Activated T-cell treated with anti-CD3 and anti-CD28 coated beads, Interleukin-2, amount 50 U/mL, for 1 hour (primary cell): ENCODE results near the gene SERPINH1.

ENCODE experiments used
- DNase-seq: peaks from one replicate; pipeline ENCODE4 v3.0.0-alpha.2; 2020

Gene SERPINH1

DNA sequence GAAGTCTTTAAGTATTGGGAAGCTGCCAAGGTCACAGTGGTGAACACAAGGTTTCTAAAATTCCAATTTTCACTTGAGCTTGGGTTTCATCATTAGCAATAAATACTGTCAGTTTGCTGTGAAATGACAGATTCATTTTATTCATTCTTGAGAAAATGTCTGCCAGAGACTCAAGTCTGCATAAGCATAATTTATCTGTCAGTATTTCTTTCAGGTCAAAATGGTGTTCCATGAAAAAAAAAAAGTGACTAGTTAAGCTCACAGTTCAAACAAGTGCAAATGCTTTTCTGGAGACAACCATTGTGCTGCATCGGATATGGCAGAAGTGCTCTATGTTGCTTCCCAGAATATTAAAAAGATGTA is 28.2 kb upstream of the SERPINH1 start:
- DNase-seq, result no peak

DNA sequence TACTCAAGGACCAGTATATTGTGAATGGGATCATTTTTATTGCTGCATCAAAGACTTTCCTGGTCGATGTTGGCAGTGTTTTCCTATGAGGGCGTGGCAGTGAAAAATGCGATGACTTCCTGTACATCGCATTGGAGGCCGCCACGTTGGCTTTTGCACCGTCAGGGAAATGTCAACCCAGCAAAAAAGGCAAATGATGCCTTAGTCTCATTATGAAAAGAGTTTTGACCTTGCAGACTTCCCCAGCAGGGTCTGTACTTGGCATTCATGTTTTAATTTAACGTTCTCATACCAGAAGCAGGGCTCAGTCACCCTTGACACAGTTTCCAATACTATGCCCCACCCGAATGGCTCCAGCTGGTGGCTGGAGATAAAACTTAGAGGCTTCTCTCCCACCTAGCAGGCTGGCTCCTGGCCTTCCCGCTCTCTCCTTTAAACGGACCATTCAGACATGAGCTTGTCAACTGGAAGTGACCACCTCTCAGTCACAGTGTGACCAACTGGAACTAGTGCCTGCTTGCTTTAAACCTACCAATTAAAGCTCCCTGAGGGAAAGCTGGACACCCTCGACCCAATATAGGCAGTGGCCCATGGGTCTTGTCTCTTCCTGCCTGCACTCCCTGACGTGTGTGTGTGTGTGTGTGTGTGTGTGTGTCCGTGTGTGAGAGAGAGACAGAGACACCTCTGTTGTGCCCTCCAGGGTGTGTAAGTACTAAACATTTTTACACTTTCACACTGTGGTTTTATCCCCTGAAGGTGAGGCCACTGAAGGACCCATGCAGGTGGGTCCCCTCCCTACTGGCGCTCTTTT is 27.6 kb upstream of the SERPINH1 start:
- no peak for DNase-seq

DNA sequence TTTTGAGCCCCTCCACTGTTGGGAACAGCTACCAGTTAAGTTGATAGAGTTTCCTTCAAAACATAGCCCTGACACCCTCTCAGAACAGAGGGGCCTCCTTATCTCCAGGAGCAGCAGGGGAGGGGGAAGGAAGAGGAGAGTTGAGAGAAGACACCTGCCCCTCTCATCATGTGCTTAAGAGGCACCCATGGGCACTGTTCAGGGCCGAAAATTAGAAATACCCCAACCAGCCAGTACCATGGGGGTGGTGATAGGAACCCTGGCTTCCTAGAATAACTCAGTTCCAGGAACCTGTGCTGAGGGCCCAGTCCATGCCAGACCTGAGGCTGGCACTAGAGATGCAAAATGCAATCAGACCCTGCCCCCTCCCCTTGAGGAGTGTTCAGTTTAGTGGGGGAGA is 27.0 kb upstream of the SERPINH1 start:
- DNase-seq, result no peak

DNA sequence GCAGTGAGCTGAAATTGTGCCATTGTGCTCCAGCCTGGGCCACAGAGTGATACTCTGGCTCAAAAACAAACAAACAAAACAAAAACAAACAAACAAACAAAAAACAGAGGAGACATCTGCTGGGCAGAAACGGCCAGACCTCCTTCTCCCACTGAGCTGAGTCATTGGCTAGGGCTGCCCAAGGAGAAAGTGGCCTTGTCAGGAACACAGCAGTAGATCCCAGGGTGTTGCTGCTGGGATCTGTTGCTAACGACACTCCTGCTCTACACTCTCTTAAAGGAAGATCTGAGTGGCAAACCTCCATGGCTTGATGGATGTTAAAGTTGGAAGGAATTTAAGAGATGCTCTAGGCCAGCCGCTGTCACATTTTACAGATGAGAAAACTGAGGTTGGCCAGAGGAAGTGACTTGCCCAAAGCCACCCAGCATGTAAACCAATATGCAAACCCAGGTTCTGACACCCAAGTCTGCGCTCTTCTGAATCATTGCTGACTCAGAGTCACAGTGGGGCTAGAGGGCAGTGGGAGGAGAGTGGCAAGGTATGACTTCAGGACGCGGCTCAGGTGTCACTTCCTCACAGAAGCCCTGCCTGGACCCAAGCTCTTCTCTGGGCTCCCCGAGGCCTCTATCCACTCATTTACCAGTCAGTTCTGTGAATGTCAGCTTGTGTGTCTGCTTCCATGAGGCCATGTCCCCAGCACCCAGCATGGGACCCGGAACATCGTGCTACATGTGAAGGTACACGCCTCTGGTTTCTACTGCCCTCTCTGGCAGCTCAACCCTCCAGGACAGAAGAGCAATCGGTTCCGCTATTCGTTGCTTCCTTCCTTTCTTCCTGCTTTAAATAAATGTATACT is 25.0 kb upstream of the SERPINH1 start:
- DNase-seq, result no peak

DNA sequence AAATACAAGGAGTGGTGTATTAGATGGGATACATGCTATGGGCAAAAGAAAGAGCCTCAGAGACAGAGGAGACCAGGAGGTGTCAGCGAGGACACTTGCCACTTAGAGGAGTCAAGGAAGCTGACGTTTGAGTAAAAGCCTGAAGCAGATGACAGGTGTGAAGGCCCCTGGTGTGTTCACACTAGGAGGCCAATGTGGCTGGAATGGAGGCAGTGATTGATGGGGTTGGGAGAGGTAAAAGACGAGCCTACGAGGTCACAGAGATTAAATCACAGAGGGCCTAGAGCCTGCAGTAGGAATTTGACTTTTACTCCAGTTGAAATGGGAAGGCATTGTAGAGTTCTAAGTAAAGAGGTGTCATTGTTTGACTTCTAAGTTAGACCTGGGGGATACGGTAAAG is 24.3 kb upstream of the SERPINH1 start:
- DNase-seq, result no peak

DNA sequence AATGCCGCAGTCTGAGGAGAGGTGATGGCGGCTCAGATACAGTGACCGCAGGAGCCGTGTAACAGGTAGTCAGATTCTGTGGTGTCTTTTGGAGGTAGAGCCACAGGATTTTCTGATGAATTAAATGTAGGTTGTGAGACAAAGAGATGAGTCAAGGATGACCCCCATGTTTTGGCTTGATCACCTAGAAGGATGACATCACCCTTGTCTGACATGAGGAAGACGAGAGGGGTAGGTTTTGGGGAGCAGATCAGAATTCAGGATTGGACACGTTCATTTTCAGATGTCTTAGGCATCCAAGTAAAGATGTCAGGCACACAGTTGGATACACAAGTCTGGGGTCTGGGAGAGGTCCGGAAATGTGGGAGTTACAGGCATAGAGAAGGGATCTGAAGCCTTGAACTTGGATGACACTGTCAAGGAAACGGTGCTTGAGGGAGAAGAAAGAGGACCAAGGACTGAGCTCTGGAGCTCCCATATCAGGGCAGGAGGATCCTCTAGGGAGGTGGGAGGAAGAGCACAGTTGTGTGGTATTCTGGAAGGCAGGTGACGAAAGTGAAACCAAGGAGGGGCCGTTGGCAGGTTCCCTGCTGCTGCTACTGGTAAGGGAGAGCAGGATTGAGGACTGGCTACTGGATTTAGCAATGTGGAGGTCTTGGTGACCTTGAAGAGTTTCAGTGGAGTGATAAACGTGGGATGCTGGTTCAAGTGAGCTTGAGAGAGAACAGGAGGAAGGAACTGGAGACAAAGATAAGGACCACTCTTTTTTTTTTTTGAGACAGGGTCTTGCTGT is 23.7 kb upstream of the SERPINH1 start:
- DNase-seq, result no peak

DNA sequence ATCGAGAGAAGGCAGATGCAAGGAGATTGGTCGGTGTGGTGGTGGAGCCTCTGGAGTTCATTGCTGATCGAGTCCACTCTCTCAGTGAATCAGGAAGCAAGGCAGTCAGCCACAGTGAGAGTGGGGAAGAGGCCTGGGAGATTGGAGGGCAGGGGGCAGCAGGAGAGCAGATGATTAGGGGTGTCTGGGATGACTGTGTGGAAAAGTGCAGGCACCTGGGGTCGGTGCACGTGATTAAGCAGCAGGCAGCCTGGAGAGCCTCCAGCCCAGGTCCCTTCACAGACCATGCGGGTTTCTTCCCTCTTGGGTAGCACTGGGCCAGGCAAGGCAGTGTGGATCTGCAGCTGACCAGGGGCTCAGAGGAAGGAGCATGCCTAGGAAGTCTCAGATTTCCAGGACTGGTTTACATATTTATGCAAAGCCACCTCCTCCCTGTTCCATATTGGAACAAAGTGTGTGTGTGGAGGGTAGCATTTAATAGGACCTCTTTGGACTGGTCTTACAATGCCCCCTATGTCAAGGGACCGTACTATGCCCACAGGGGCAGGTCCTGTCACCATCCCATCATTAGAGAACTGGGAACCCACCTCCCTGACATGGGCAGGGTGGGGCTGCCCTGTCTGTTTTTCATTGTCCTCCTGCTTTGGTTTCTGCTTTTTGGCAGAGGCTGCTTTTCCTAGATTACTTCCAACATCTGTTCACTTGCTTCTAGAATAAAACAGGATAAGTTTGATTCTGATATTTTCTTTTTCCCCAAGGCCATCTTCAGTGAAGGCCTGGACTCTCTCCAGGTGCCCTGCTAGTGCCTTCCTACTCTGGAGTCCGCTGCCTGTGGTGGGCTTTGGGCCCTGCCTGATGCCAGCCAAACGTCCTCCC is 22.4 kb upstream of the SERPINH1 start:
- no peak for DNase-seq

DNA sequence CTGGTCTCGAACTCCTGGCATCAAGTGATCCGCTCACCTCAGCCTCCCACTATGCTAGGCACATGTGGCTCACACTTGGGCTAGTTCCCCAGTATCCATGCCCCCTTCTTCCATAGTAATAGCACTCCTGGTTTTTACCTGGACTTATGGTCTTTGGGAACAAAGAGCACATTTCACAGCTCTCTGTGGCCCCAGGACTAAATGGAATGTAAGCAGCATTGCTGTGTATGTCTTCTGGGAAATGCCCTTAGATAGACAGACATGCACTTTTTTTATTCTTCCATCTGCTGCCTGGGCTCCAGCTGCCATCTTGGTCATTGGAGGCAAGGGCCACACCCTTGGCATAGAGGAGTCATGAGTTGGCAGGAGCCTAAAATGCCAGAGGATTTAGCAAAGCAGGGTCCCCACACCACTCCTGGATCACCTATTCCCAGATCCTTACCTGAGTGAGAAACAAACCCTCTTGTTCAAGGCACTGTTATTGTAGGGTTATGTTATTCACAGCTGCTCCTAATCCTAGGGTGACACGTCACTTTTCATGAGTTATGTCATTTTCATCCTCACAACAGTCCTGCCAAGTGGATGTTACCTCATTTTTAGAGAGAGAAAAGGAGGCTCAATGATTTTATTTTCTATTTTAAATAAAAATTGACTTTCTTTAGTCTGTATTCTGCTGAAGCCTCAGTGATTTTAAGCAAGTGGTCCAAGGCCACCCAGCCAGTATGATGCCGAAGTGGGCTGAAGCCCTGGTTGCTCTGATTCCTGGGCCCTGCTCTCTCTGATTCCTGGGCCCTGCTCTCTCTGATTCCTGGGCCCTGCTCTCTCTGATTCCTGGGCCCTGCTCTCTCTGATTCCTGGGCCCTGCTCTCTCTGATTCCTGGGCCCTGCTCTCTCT is 20.6 kb upstream of the SERPINH1 start:
- DNase-seq, result no peak

DNA sequence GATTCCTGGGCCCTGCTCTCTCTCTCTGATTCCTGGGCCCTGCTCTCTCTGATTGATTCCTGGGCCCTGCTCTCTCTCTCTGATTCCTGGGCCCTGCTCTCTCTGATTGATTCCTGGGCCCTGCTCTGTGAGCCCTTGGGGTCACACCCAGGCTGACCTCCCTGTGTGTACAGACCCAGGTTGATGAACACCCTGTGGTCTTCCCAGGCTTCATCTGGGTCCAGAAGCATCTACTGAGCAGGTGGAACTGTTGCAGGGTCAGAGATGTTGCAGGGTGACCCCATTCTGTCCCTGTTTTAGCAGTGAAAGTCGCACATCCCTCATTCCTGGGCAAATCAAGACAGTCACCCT is 20.0 kb upstream of the SERPINH1 start:
- no peak for DNase-seq

DNA sequence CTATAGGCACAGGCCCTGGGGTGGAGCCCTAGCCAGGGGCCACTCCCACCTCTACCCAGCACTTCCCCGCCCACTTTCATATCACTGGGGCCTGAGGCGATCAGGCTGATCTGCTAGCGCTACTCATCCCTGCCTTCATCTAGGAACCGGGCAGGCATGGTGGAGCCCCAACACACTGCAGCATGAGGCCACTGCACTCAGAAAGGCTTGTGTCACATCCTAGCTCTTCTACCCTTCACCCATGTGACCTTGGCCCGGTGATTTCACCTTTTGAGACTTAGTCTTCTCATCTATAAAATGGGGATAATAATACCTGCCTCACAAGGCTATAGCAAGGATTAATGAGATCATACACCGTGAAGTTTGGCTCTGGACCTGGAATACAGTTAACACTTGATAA is 18.2 kb upstream of the SERPINH1 start:
- DNase-seq, result no peak

DNA sequence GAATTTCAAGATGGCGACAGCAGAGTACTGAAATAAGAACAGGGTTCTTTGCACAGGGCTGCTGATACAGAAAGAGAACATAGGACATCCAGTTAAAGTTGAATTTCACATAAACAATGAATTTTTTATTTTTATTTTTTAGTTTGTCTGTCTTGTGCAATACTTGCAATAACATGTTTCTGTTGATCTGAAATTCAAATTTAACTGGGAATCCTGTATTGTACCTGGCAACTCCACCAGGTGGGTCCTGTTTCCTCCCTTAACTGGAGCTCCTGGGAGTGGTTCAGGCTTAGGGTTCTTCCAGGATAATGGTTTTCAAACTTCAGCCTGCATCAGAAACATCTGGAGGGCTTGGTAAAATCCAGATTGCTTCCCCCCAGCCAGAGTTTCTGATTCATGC is 14.9 kb upstream of the SERPINH1 start:
- no peak for DNase-seq

DNA sequence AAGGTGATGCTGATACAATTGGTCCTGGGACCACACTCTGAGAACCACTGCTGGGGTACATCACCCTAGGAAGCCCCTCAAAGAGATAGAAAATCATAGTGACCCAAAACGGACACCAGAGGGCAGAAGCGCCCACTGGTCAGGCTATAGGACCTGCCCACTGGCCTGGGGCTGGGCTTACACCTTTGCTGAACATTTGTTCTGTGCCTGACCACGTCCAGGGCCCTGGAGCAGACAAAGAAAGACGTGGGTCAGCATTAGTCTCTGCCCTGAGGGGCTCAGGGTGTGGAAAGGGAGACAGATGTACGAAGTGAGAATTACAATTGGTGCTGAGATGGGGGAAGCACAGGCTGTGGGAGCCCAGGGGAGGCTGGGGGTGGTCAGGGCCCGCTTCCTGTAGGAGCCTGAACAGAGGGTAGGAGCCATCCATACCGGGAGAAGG is 14.4 kb upstream of the SERPINH1 start:
- no peak for DNase-seq

DNA sequence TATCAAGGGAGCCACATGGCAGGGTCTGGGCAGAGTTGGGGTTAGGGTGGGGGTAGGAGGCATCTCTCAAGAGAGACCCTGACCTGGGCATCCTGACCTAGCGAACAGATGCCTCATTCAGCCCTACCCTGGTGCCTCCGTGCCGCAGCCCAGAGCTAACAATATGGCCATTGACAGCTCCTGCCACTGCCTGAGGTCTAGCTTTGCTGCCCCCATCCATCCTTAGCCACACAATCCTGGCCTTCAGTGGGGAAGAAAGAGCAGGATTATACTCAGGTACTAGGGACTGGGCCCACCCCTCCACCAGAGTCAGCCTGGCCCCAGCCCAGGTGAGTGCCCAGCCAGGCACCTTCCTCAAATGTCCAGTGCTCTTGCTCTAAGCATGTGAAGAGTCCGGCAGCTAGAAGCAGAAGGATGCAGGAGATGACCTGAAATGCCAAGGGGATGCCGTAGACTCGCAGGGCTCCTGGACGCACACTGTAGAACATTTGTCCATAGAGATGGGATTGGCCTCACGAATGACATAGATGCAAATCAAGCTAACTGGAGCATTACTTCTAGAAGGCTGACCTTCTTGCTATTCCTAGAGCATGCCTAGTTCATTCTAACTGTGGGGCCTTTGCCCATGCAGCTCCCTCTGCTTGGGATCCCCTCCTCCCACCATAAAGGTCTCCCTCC is 13.3 kb upstream of the SERPINH1 start:
- no peak for DNase-seq

DNA sequence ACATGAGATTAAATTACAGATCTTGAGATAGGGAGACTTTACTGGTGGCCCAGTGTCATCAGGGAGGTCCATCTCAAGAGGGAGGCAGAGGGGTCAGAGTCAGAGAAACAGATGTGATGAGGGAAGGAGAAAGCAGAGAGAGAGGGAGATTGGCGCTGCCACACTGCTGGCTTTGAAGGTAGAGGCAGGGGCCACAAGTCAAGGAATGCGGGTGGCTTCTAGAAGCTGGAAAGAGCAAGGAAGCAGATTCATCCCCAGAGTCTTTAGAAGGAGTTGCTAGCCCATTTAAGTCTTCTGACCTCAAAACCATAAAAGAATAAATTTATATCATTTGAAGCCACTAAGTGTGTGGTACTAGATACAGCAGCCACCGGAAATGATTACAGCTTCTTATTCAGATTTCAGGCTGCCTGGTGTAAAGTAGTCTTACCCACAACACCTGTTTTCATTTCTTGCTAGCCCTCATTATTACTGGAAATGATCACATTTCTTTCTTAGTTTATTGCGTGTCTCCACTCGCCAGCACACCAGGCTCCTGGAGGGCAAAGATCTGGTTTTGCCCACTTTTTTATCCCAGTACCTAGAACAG is 12.6 kb upstream of the SERPINH1 start:
- DNase-seq, result no peak

DNA sequence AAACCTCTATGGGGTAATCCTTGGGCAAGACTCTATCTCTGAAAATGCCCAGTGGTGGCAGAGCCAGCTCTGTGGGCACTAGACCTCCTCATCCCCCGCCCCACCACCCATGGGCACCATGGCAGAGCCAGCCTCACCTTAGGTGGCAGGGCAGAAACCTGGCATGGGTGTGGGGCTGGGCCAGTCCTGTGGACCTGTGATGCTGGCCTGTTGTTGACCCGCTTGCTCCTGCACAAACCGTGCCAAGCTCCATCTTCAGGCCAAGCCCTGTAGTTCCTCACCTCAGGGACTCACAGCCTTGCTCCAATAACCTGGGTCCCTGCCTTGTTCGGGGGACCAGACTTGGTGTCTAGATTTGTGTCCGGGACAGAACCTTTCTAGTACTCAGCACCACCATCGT is 8.9 kb upstream of the SERPINH1 start:
- DNase-seq, result no peak

DNA sequence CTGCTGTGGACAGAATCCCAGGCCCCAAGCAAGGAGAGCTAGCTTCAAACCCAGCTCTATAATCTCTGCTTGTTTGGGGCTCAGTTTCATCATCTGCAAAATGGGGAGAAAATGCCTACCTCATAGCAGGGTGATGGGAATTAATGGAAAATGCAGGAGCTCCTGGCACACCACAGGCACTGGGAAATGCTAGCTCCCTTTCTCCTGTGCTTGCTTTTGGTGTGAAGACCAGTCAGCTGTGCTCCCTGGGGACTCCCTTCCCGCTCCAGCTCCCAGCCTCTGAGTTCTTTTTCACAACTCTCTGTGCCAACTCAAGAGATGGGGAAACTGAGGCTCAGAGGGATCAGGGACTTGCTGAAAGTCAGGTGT is 8.2 kb upstream of the SERPINH1 start:
- no peak for DNase-seq

DNA sequence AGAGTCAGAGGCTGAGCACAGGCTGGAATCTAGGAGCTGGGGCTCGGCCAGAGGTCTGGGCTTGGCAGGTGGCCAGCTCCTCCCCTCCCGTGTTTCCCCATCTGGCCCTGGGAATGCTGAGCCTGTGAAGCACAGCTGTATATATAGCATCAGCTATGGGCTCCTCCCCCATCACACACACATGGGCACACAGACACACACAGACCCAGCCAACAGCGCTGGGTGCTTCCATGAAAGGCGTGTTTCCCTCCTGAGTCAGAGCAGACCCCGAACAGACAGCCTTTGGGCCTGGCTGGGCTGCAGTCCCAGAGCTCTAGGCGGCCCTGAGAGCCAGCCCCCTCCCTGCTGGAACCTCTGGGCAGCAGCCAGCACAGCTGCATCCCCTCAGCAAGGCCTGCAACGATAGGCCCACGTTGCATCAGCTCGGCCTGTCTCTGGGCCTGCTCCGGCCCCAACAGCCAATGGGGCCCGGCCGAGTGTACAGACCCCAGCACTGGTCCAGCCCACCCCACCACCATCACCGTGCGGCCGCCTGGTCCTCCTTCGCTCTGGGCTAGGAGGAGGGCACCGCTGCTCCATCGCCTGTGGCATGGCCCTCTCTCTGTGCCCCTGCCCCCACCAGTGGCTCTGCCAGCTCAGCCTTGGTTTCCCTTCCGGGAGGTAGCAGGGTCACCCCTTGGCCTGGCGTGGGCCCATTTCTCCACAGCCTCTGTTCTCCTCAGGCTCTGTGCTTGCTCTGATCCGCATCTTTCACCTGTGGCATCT is 7.6 kb upstream of the SERPINH1 start:
- DNase-seq, result no peak

DNA sequence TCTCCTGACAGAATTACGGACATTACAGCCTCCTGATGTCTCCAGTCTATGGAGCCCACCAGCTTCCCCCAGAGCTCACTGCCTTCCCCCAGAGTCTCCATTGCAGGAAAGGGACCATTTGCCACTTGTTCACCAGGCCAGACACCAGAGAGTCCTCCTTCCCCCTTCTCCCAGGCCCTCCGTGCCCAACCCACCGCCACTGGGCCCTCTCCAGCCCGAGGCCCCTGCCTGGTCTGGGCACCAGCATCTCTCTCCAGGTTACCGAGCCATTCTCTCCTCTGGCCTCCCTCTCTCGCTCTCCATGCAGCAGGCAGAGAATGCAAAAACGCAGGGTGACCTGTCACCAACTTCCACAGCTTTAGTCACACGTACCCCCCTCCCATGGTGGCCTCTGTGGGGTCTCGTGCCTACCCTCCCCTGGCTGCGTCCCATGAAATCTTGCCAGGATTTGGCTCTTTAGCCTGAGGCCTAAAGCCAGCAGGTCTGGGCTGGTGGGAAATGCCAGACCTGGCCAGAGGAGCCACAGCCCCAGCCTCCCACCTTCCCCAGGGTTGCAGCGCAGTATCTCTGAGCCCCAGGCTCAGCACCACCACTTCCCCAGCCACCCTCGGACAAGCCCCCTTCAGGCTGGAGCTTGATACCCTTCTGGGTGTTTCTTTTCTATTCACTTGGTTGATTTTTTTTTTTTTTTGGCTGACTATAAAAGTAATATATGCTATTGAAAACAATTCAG is 6.8 kb upstream of the SERPINH1 start:
- DNase-seq, result no peak

DNA sequence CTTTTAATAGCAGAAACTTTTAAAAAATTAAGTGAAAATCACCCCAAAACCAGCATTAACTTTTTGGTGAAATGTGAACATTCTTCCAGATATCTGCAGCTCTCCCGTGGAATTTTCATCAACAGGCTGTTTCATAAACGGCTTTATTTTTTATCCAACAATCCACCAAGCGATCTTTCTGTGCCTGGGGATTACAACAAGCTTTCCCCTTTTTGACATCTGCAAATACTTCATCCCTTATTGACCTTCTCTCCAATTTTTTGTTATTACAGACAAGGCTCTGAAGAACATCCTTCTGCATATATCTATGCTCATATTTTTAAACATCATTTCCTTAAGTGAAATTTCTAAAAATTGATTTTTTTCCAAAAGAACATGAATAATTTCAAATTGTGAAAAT is 5.8 kb upstream of the SERPINH1 start:
- DNase-seq, result no peak
